Esophagus squamous epithelium (tissue), 4 donors: ENCODE results near the gene SLC12A2.

ENCODE experiments used
- CTCF ChIP-seq, 6 experiments: fragments of 450-650 bp in 4 of 6; fragments of 200-600 bp in 2 of 6; sonication (generic) in 2 of 6; IDR thresholded peaks; one replicate each; pipeline ENCODE4 v1.5.1; 2016 to 2019; ENCODE audit warnings: antibody characterized with exemption in 6 of 6, mild to moderate bottlenecking in 4 of 6, moderate library complexity in 4 of 6
- POLR2A ChIP-seq, 4 donors: fragments of 450-650 bp; IDR thresholded peaks; one replicate each; pipeline ENCODE4 v1.6.1; 2017; ENCODE audit warnings: antibody characterized with exemption in 4 of 4, mild to moderate bottlenecking in 4 of 4, moderate library complexity in 3 of 4

GRCh38 chr5:128060644-128061385 is 22.8 kb upstream of the SLC12A2 start:
- TF ChIP-seq POLR2A (IDR thresholded peaks at IDR 0.05) (no peak), CTCF (IDR thresholded peaks at IDR 0.05) (no peak)
